ENCODE results near the gene ODAD3.
"Not testable (repeated sequence)": the region's sequence is repeated elsewhere in the genome, so short reads cannot be mapped to it uniquely, and the experiment has no call there.

- not testable (repeated sequence) for TF ChIP-seq CTCF (IDR thresholded peaks at IDR 0.05; ENCODE audit: insufficient read depth, low read length); POLR2AphosphoS5 (IDR thresholded peaks at IDR 0.05; ENCODE audit: low read depth)
Observed at GRCh38 chr19:11475343-11475742, 40.4 kb upstream of the ODAD3 start.

Data from HL-60 (cell line).